ENCODE results near the gene SLMAP.

DNA sequence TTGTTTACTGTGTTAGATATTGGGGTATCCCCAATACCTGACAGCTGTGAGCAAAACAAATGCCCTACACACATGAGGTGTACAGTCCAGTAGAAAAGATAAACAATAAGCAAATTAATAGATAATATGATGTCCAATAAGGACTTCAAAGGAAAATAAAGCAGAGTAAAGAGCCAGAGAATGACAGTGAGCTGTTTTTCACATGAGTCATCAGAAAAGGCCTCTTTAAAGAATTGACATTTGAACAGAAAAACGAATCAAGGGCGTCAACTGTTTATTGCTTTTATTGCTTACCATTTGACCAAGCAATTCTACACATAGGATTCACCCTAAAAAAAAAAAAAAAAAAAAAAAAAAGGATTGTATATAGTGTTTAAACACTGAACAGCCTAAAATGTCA, 155.5 kb downstream of the SLMAP start:
- TF ChIP-seq, protein P1, sequence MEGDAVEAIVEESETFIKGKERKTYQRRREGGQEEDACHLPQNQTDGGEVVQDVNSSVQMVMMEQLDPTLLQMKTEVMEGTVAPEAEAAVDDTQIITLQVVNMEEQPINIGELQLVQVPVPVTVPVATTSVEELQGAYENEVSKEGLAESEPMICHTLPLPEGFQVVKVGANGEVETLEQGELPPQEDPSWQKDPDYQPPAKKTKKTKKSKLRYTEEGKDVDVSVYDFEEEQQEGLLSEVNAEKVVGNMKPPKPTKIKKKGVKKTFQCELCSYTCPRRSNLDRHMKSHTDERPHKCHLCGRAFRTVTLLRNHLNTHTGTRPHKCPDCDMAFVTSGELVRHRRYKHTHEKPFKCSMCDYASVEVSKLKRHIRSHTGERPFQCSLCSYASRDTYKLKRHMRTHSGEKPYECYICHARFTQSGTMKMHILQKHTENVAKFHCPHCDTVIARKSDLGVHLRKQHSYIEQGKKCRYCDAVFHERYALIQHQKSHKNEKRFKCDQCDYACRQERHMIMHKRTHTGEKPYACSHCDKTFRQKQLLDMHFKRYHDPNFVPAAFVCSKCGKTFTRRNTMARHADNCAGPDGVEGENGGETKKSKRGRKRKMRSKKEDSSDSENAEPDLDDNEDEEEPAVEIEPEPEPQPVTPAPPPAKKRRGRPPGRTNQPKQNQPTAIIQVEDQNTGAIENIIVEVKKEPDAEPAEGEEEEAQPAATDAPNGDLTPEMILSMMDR (conservative IDR thresholded peaks at IDR 0.05; ENCODE audit: low read length), result no peak
- TF ChIP-seq EZH2phosphoT487 (IDR thresholded peaks at IDR 0.05; ENCODE audit: borderline replicate concordance), result no peak
